Tibial nerve (tissue), 4 donors: ENCODE data around the gene ATF5.

Experiments used
- EP300 ChIP-seq, 2 donors: sonication (generic); formaldehyde crosslinking; IDR thresholded peaks; one replicate each; pipeline ENCODE4 v1.6.1; 2017; ENCODE audit warnings: antibody characterized with exemption in 2 of 2, mild to moderate bottlenecking in 1 of 2
- POLR2A ChIP-seq, 2 donors: fragments of 450-650 bp; IDR thresholded peaks; one replicate each; pipeline ENCODE4 v1.6.1; 2017; ENCODE audit warnings: antibody characterized with exemption in 2 of 2, mild to moderate bottlenecking in 2 of 2, moderate library complexity in 2 of 2
- TF ChIP-seq, protein P1 (sequence below), 5 experiments: fragments of 200-600 bp in 3 of 5; fragments of 450-650 bp in 2 of 5; sonication (generic) in 3 of 5; IDR thresholded peaks; one replicate each; pipeline ENCODE4 v1.5.1; 2016 to 2019; ENCODE audit warnings: antibody characterized with exemption in 5 of 5, mild to moderate bottlenecking in 3 of 5, moderate library complexity in 2 of 5

- no peak for TF ChIP-seq POLR2A (IDR thresholded peaks at IDR 0.05)
- TF ChIP-seq, protein P1, sequence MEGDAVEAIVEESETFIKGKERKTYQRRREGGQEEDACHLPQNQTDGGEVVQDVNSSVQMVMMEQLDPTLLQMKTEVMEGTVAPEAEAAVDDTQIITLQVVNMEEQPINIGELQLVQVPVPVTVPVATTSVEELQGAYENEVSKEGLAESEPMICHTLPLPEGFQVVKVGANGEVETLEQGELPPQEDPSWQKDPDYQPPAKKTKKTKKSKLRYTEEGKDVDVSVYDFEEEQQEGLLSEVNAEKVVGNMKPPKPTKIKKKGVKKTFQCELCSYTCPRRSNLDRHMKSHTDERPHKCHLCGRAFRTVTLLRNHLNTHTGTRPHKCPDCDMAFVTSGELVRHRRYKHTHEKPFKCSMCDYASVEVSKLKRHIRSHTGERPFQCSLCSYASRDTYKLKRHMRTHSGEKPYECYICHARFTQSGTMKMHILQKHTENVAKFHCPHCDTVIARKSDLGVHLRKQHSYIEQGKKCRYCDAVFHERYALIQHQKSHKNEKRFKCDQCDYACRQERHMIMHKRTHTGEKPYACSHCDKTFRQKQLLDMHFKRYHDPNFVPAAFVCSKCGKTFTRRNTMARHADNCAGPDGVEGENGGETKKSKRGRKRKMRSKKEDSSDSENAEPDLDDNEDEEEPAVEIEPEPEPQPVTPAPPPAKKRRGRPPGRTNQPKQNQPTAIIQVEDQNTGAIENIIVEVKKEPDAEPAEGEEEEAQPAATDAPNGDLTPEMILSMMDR (IDR thresholded peaks at IDR 0.05), result no peak
- TF ChIP-seq EP300 (IDR thresholded peaks at IDR 0.05), result no peak
Measured at GRCh38 chr19:49950590-49950948, 21.6 kb downstream of the ATF5 start.
